Effector memory CD8-positive, alpha-beta T cell (primary cell): ENCODE measurements around the gene NCOR1.
"Not testable (repeated sequence)": the region's sequence is repeated elsewhere in the genome, so short reads cannot be mapped to it uniquely, and the experiment has no call there.

Experiments
- ATAC-seq: fragments of 150-1000 bp; cut with Tn5 transposase; replicated peaks from 2 replicates; pipeline ENCODE4 v1.10.0; 2021; ENCODE audit warnings: mild to moderate bottlenecking, moderate library complexity
- DNase-seq, 3 experiments: peaks; one replicate each; pipeline ENCODE4 v3.0.0; 2021
- H3K27ac Mint-ChIP-seq, 2 donors: one replicate each; pipeline ENCODE4 v1.8.0; 2022; ENCODE audit warnings: mild to moderate bottlenecking in 2 of 2, mixed read lengths in 2 of 2, moderate library complexity in 2 of 2
- H3K27me3 Mint-ChIP-seq, 2 donors: one replicate each; pipeline ENCODE4 v1.8.0; 2022; ENCODE audit warnings: mixed read lengths in 2 of 2
- H3K36me3 Mint-ChIP-seq: one replicate; pipeline ENCODE4 v1.8.0; 2022; ENCODE audit warnings: mild to moderate bottlenecking, moderate library complexity, mixed read lengths; ENCODE audit not compliant: insufficient read depth
- H3K4me1 Mint-ChIP-seq, 2 donors: one replicate each; pipeline ENCODE4 v1.8.0; 2022; ENCODE audit warnings: low read depth in 2 of 2, mixed read lengths in 2 of 2
- H3K4me3 Mint-ChIP-seq, 2 donors: one replicate each; pipeline ENCODE4 v1.8.0; 2022; ENCODE audit warnings: mild to moderate bottlenecking in 2 of 2, mixed read lengths in 2 of 2, moderate library complexity in 2 of 2
- H3K9me3 Mint-ChIP-seq, 2 donors: one replicate each; pipeline ENCODE4 v1.8.0; 2022; ENCODE audit warnings: mixed read lengths in 2 of 2

NCOR1 gene

DNA sequence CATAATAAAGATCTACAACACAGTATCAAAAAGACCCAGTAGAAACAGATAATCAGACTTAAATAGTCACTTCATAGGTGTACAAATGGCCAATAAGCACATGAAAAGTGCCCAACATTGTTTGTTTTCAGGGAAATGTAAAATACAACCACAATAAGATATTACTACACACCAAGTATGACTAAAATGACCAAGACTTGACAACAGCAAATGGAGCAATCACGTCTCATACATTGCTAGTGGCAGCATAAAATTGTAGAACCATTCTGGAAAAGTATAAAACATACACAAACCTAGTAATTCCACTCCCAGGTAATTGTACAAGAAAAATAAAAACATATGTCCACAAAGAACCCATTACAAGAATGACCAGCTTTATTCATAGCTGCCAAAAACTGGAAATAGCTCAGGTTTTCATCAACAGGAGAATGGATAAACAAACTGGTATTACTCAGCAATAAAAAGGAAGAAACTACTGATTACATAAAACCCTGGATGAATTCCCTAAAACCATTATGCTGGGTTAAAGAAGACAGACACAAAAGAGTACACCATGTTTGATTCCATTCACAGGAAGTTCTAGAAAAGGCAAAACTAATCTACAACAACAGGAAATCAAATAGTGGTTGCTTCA lies 130.2 kb downstream of the NCOR1 start:
- ATAC-seq (no peak), DNase-seq (no peak)
- peak overlapping the region in 1 of 2 donors; percentile 29 for H3K27ac Mint-ChIP-seq
- peaks cover 13 to 30% of the 10 kb centered on the region in 2 donors for H3K4me1 Mint-ChIP-seq
- H3K36me3 Mint-ChIP-seq: peaks cover 31% of the 10 kb centered on the region
- H3K9me3 Mint-ChIP-seq: no peaks in the 10 kb centered on the region
- no peak overlapping the region for H3K4me3 Mint-ChIP-seq
- no peaks in the 10 kb centered on the region for H3K27me3 Mint-ChIP-seq

DNA sequence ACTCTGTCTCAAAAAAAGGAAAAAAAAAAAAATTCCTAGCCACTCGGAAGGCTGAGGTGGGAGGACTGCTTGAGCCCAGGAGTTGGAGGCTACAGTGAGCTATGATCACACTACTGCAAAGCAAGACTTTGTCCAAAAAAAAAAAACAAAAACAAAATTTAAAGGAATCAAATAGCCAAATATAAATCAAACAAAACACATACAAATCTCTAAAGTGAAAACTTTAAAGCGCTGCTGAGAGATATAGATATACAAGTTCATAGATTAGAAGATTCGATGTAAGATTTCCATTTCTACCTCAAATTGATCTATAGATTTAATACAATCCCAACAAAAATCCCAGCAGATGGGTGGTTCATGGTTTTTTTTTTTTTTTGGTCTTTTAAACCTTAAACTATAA lies 132.1 kb downstream of the NCOR1 start:
- no peak for ATAC-seq
- Mint-ChIP-seq H3K9me3 (no peaks in the 10 kb centered on the region), H3K27ac (no peak overlapping the region), H3K4me1 (peaks cover 13 to 28% of the 10 kb centered on the region in 2 donors), H3K4me3 (no peak overlapping the region), H3K27me3 (no peaks in the 10 kb centered on the region), H3K36me3 (peaks cover 46% of the 10 kb centered on the region)
- DNase-seq: no peak

DNA sequence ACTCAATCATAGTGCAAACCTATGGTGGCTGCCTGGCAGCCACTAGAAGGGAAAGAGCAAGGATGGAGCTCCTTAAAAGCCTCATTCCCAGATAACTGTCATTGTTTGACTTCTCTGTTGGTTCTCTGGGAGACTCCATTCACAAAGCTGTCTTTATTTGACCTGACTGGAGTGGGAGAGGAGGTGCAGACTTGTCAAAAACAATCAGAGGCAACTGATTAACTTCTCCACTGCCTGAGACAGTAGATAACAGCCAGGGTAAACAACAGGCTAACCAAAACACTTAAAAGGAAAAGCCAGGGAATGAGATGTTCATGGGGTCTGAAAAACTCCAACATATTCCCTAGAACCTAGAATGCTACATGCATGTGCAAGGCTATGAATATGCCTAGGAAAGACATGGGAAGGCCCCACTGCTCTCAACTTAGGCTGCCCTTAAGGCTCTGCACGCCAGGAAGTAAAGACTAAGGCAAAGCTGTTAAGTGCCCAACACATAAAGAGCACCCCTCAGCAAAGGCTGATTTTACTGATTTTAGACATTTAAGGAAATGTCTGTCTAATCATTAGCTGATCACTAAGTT lies 133.7 kb downstream of the NCOR1 start:
- Mint-ChIP-seq H3K27ac (no peak overlapping the region), H3K4me3 (no peak overlapping the region), H3K27me3 (no peaks in the 10 kb centered on the region), H3K36me3 (peaks cover 61% of the 10 kb centered on the region), H3K4me1 (peaks cover 9 to 23% of the 10 kb centered on the region in 2 donors), H3K9me3 (no peaks in the 10 kb centered on the region)
- DNase-seq: no peak
- no peak for ATAC-seq

DNA sequence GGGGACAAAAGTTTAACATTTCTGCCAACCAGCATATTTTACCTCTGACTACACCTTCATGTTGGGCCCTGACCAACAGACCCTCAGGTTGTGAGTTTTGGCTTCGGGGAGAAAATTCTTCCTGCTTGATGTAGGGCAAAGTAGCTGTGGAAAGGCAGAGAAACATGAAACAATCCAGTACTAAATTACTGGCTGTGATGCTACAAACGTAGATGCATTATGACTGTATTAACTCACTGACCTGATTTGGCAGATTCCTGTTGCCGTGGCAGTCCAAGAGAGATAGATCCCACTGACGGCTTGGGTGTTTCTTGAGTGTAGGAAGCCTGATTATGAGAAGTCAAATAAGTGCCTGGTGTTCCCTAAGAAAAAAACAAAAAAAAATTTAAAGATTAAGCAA lies 135.0 kb downstream of the NCOR1 start:
- no peak for ATAC-seq
- Mint-ChIP-seq H3K27ac (no peak overlapping the region), H3K27me3 (no peaks in the 10 kb centered on the region), H3K4me1 (peaks cover 5 to 15% of the 10 kb centered on the region in 2 donors), H3K9me3 (no peaks in the 10 kb centered on the region), H3K36me3 (peaks cover 66% of the 10 kb centered on the region), H3K4me3 (no peak overlapping the region)
- DNase-seq: no peak

DNA sequence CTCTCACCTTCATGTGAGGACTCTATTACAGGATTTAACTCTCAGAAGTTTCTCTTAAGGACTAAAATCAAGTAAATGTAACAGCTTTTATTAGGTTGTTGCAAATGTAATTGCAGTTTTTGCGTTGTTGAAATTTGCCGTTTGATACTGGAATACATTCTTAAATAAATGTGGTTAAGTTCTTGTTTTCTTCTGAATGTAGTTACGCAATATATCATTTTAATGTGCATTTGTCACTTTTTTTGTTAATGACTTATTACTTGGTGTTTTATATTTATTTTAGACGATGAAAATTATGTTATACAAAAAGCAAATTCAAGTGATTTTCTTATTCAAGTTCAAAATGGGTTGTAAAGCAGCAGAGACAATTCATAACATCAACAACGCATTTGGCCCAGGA lies 139.4 kb downstream of the NCOR1 start:
- Mint-ChIP-seq H3K27ac (no peak overlapping the region), H3K36me3 (peaks cover 82% of the 10 kb centered on the region)

DNA sequence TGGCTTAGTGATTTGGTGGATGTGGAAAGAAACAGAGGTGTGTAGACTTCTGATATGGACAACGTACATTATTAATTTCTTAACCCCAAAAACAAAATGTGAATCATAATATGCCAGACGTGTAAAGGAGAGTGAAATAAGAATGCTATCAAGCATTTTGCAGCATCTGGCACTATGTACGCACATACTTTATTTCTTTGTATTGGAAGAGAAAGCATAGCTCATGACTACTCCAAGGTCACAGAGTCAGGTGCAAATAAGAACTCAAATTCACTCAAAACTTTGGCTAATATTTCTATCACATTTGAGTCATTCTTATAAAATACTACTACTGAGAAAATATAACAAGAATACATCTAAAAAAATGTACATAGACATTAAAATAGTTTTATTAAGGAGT lies 140.9 kb downstream of the NCOR1 start:
- Mint-ChIP-seq H3K9me3 (no peaks in the 10 kb centered on the region), H3K27ac (no peak overlapping the region), H3K27me3 (no peaks in the 10 kb centered on the region), H3K4me3 (no peak overlapping the region), H3K4me1 (peaks cover 0 to 3% of the 10 kb centered on the region in 2 donors), H3K36me3 (peaks cover 85% of the 10 kb centered on the region)
- ATAC-seq: no peak
- DNase-seq: no peak

More for the DNA sequence above, 139.4 kb downstream of the NCOR1 start:
- Mint-ChIP-seq H3K4me1 (peaks cover 0 to 3% of the 10 kb centered on the region in 2 donors), H3K9me3 (no peaks in the 10 kb centered on the region), H3K27me3 (no peaks in the 10 kb centered on the region), H3K4me3 (no peak overlapping the region)
- DNase-seq (no peak), ATAC-seq (no peak)

DNA sequence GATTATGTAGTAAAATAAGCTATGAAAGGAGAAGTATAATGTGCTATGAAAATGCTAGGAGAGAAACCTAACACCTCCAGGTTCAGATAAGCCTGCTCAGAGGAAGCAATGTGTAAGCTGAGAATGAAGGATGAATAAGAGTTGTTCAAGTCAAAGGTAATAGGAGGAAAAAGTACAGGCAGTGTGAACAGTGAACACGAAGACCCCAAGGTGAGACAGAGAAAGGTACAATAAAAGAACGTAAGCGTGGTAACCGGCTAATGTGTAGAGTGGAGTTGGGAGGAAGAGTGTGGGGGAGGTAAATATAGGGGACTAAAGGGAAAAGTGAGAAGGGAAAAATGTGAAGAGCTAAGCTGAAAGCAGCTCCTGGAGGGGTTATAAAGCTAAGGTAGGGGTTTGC lies 141.5 kb downstream of the NCOR1 start:
- Mint-ChIP-seq H3K4me3 (no peak overlapping the region), H3K9me3 (no peaks in the 10 kb centered on the region), H3K27ac (no peak overlapping the region), H3K4me1 (peaks cover 0 to 3% of the 10 kb centered on the region in 2 donors), H3K36me3 (peaks cover 85% of the 10 kb centered on the region), H3K27me3 (no peaks in the 10 kb centered on the region)
- ATAC-seq (no peak), DNase-seq (no peak)

DNA sequence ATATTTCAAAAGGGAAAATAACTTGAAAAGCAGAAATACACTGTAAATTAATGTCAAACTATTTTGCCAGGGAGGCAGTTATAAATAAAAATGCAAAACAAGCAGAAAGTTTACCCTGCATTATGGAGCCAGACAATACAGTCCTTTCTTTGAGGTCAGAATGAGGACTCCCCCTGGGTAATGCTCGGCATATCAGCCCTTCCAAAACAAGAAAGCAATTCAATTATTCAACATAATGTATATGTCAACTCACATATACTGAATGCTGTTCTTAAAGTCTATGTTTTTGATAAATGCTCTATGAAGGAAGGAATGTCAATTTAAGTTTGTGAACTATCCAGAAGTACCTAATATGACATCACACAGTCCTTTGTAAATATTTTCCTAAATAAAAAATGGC lies 143.3 kb downstream of the NCOR1 start:
- DNase-seq (no peak), ATAC-seq (no peak)
- no peaks in the 10 kb centered on the region for H3K27me3 Mint-ChIP-seq
- H3K27ac Mint-ChIP-seq: peak overlapping the region in 1 of 2 donors; percentile 68
- peaks cover 0 to 3% of the 10 kb centered on the region in 2 donors for H3K4me1 Mint-ChIP-seq
- no peak overlapping the region for H3K4me3 Mint-ChIP-seq
- peaks cover 83% of the 10 kb centered on the region for H3K36me3 Mint-ChIP-seq
- no peaks in the 10 kb centered on the region for H3K9me3 Mint-ChIP-seq

DNA sequence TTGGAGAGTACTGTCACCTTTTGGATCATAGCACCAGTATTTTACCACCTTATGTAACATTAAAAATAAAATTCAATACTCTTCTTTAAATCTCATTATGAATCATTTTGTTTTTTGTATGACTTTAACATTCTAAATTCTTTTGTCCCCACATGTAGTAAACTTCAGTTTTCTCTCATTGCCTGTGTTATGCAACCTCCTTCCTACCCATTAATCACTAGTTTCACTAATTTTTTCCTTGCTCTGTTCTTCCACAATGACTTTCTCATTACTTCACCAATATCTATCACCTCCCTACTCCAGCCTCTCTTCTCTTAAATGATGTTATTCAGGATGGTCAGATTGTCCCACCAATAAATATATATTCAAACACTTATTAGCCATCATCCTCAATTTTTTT lies 147.0 kb downstream of the NCOR1 start:
- no peak for ATAC-seq
- H3K27me3 Mint-ChIP-seq: no peaks in the 10 kb centered on the region
- H3K36me3 Mint-ChIP-seq: peaks cover 89% of the 10 kb centered on the region

DNA sequence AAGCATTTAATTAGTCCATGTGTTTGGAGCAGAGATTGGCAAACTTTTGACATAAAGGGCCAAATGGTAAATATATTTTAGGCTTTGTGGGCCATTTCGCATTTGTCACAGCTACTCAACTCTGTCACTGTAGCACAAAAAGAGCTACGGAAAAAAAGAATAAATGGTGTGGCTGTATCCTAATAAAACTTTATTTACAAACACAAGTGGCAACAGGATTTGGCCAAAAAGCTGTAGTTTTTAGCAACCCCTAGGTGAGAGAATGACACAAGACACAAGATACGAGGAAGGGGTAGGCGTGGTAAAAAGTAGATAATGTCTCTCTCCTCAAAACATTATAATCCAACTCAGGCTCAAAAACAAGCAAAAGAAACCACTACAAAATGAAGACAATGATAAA lies 149.2 kb downstream of the NCOR1 start:
- Mint-ChIP-seq H3K4me3 (no peak overlapping the region), H3K36me3 (peaks cover 90% of the 10 kb centered on the region), H3K9me3 (no peaks in the 10 kb centered on the region), H3K27me3 (no peaks in the 10 kb centered on the region), H3K27ac (no peak overlapping the region), H3K4me1 (peaks cover 0 to 6% of the 10 kb centered on the region in 2 donors)
- DNase-seq (no peak), ATAC-seq (no peak)

More for the DNA sequence above, 147.0 kb downstream of the NCOR1 start:
- peak overlapping the region in 1 of 2 donors; percentile 3 for H3K27ac Mint-ChIP-seq
- no peak for DNase-seq
- no peaks in the 10 kb centered on the region for H3K9me3 Mint-ChIP-seq
- H3K4me3 Mint-ChIP-seq: no peak overlapping the region
- H3K4me1 Mint-ChIP-seq: no peaks in the 10 kb centered on the region

DNA sequence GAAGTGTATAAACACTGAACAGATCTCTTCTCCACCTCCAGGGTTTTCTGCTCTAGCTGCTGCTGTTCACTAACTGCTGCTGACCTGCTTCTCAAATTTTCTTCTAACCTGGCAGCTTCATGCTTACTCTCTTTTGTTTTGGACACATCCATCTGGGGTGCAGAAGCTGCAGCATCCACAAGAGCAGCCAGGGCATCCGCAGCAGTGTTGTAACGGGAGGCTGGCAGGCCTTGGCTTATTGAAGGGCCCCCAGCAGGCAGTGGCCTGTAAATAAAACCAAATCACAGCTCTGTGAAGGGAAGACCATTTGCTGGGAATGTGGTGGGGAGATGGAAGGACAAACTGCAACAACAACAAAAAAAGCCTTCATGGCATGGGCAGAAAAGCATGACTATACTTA lies 153.7 kb downstream of the NCOR1 start:
- Mint-ChIP-seq H3K9me3 (no peaks in the 10 kb centered on the region), H3K27ac (peak overlapping the region in 1 of 2 donors; percentile 15), H3K27me3 (no peaks in the 10 kb centered on the region), H3K36me3 (peaks cover 86% of the 10 kb centered on the region), H3K4me1 (peaks cover 0 to 6% of the 10 kb centered on the region in 2 donors), H3K4me3 (no peak overlapping the region)
- no peak for DNase-seq
- no peak for ATAC-seq

DNA sequence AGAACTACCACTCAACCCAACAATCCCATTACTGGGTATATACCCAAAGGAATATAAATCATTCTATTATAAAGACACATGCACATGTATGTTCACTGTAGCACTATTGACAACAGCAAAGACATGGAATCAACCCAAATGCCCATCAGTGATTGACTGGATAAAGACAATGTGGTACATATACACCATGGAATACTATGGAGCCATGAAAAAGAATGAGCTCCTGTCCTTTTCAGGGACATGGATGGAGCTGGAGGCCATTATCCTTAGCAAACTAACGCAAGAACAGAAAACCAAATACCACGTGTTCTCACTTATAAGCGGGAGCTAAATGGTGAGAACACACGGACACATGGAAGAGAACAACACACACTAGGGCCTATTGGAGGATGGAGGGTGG lies 160.2 kb downstream of the NCOR1 start:
- peaks cover 82% of the 10 kb centered on the region for H3K36me3 Mint-ChIP-seq
- not testable (repeated sequence) for H3K9me3 Mint-ChIP-seq, H3K4me3 Mint-ChIP-seq, ATAC-seq, H3K27me3 Mint-ChIP-seq, DNase-seq
- peaks cover 6 to 26% of the 10 kb centered on the region in 2 donors for H3K4me1 Mint-ChIP-seq
- peak overlapping the region in 1 of 2 donors; percentile 88 for H3K27ac Mint-ChIP-seq

DNA sequence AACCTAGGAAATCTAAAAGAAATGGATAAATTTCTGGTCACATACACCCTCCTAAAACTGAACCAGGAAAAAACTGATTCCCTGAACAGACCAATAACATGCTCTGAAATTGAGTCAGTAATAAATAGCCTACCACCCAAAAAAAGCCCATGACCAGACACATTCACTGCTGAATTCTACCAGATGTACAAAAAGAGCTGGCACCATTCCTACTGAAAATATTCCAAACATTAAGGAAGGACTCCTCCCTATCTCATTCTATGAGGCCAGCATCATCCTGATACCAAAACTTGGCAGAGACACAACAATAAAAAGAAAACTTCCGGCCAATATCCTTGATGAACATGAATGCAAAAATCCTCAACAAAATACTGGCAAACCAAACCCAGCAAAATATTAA lies 162.8 kb downstream of the NCOR1 start:
- H3K36me3 Mint-ChIP-seq: peaks cover 80% of the 10 kb centered on the region
- DNase-seq: no peak
- H3K9me3 Mint-ChIP-seq: no peaks in the 10 kb centered on the region
- H3K27ac Mint-ChIP-seq: peak overlapping the region in 1 of 2 donors; percentile 29
- H3K27me3 Mint-ChIP-seq: no peaks in the 10 kb centered on the region
- no peak for ATAC-seq
- H3K4me3 Mint-ChIP-seq: no peak overlapping the region
- H3K4me1 Mint-ChIP-seq: peaks cover 9 to 29% of the 10 kb centered on the region in 2 donors

DNA sequence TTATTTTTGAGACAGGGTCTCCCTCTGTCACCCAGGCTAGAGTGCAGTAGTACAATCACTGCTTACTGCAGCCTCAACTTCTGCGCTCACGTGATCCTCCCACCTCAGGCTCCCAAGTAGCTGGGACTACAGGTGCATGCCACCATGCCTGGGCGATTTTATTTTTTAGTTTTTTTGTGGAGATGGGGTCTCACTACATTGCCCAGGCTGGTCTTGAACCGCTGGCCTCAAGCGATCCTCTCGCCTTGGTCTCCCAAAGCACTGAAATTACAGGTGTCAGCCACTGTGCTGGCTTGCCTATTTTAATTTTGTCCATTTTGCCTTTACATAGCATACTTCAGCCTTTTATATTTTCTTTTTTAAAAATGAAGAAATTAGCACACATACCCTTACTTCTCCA lies 164.5 kb downstream of the NCOR1 start:
- DNase-seq: no peak
- Mint-ChIP-seq H3K9me3 (no peaks in the 10 kb centered on the region), H3K27ac (peak overlapping the region in 1 of 2 donors; percentile 85), H3K27me3 (no peaks in the 10 kb centered on the region), H3K4me1 (peaks cover 9 to 30% of the 10 kb centered on the region in 2 donors), H3K4me3 (no peak overlapping the region), H3K36me3 (peaks cover 73% of the 10 kb centered on the region)
- no peak for ATAC-seq
